ENCODE results near the gene FFAR1.

- TF ChIP-seq CTCF (IDR thresholded peaks at IDR 0.05) (no peak), POLR2A (IDR thresholded peaks at IDR 0.05) (no peak)
Observed at GRCh38 chr19:35380450-35381124, 32.9 kb downstream of the FFAR1 start.
